K562 (cell line): ENCODE data around the gene NDUFB3. TPM values are rescaled to one million over a fixed set of nuclear protein-coding genes. Genes with fewer than 3 reads are reported as not detected.

ENCODE experiments used
- PTTG1 ChIP-seq: fragments of 450-650 bp; IDR thresholded peaks from 2 replicates; pipeline ENCODE4 v1.6.1; 2016; ENCODE audit warnings: low read depth, mild to moderate bottlenecking, missing genetic modification characterization, missing compliant biosample characterization
- TFAM ChIP-seq: fragments of 250-450 bp; sonication (Bioruptor Pico); conservative IDR thresholded peaks from 2 replicates; pipeline ENCODE4 v1.5.0; 2021; ENCODE audit warnings: mild to moderate bottlenecking, moderate library complexity
- polyA plus RNA-seq, 8 experiments: library from polyadenylated mRNA; depleted of rRNA in 4 of 8; stranded (reverse) in 5 of 8; unstranded in 3 of 8; fragments of >200 nt; fragmentation: Nextera tagmentation in 2 of 8; fragmentation: Illumina TruSeq in 1 of 8; extraction: Ambion mirVana in 2 of 8; extraction: Trizol in 1 of 8; gene quantifications; 2 replicates each; pipeline versions ENCODE4 v1.2.1 to v1.2.3, GENCODE V29; 2011 to 2014; ENCODE audit warnings: inconsistent platforms in 1 of 8, missing spikeins in 1 of 8
- total RNA-seq, 7 experiments: library from RNA; depleted of rRNA in 6 of 7; stranded (reverse); fragments of >200 nt in 6 of 7; fragmentation: Illumina TruSeq in 2 of 7; extraction: Trizol in 2 of 7; gene quantifications; 2 replicates each; pipeline versions ENCODE4 v1.2.1 to v1.2.3, GENCODE V29; 2011 to 2021; ENCODE audit warnings: low replicate concordance in 1 of 7
- TF ChIP-seq, protein P1 (sequence below): fragments of 450-650 bp; IDR thresholded peaks from 2 replicates; pipeline ENCODE4 v1.6.1; 2017; ENCODE audit warnings: antibody characterized with exemption
- TF ChIP-seq, protein P2 (sequence below): fragments of 200-400 bp; formaldehyde crosslinking; IDR thresholded peaks from 2 replicates; pipeline ENCODE4 v1.6.1; 2017; ENCODE audit warnings: mild to moderate bottlenecking, low read depth, low read length, moderate library complexity
- TF ChIP-seq, protein P3 (sequence below): fragments of 450-650 bp; formaldehyde crosslinking; IDR thresholded peaks from 2 replicates; pipeline ENCODE4 v1.4.0; 2020; ENCODE audit warnings: mild to moderate bottlenecking, mixed read lengths
- TF ChIP-seq, protein P4 (sequence below): sonication (generic); formaldehyde crosslinking; IDR thresholded peaks from 2 replicates; pipeline ENCODE4 v1.9.0; 2022; ENCODE audit warnings: mild to moderate bottlenecking, missing genetic modification reagents
- TF ChIP-seq, protein P5 (sequence below), 3 experiments: fragments of 200-800 bp in 1 of 3; fragments of 250-450 bp in 1 of 3; fragments of 450-650 bp in 1 of 3; sonication (Bioruptor Pico) in 1 of 3; sonication (Bioruptor generic) in 1 of 3; formaldehyde crosslinking in 1 of 3; IDR thresholded peaks; 2 replicates each; pipeline versions ENCODE4 v1.6.1 to v1.8.0; 2016 to 2022; ENCODE audit warnings: mild to moderate bottlenecking in 2 of 3, missing genetic modification characterization in 2 of 3, missing compliant biosample characterization in 1 of 3, moderate library complexity in 1 of 3
- TF ChIP-seq, protein P6 (sequence below): sonication (generic); formaldehyde crosslinking; IDR thresholded peaks from 2 replicates; pipeline ENCODE4 v1.8.1; 2023; ENCODE audit warnings: mild to moderate bottlenecking, missing genetic modification reagents
- TF ChIP-seq, protein P7 (sequence below): fragments of 150-350 bp; conservative IDR thresholded peaks from 2 replicates; pipeline ENCODE4 v1.6.1; 2014; ENCODE audit warnings: low read length

Gene NDUFB3
- total and polyA plus RNA-seq, 9 of the 15 experiments (the other 6 are each of a cell fraction or from before 2014, with no cell fraction given), result 126 to 786 (median 156) TPM

DNA sequence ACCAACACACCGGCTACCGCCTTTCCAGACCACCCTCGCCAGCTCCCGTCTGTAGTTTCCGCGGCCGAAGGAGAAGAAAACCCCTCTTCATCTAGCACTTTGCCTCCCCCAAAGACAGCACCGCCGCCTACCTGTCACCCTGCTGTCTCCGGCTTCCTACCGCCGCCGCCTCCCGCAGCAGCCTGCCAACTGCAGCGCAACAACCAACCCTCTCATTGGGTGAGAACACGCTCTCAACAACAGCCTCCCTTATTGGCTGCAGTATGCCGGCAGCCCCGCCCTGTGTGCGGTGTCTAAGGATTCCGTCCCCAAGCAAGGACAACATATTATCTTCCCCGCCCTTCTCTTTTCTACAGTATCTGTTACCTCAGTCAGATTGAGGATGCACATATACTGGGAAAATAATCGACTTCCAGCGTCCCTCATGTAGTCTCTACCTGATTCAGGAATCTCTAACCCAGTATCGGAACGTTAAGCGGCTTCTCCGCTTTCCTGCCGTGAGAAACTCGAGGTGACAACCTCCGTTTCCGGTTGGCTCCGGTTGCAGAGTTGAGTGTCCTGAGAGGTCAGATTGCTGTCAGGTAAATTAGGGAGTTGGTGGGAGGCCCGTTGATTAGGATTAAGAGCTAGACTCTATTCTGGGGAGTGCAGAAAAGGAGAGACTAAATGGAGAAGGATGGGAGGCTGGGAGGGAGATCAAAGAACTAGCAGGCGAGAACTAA lies at the start of gene NDUFB3, which contains the start of gene HYCC2 (continued):
- TF ChIP-seq PTTG1, result no peak
- no peak for TF ChIP-seq TFAM (CRISPR knock-in tag)
- TF ChIP-seq, protein P1, sequence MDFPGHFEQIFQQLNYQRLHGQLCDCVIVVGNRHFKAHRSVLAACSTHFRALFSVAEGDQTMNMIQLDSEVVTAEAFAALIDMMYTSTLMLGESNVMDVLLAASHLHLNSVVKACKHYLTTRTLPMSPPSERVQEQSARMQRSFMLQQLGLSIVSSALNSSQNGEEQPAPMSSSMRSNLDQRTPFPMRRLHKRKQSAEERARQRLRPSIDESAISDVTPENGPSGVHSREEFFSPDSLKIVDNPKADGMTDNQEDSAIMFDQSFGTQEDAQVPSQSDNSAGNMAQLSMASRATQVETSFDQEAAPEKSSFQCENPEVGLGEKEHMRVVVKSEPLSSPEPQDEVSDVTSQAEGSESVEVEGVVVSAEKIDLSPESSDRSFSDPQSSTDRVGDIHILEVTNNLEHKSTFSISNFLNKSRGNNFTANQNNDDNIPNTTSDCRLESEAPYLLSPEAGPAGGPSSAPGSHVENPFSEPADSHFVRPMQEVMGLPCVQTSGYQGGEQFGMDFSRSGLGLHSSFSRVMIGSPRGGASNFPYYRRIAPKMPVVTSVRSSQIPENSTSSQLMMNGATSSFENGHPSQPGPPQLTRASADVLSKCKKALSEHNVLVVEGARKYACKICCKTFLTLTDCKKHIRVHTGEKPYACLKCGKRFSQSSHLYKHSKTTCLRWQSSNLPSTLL, result no peak; the same call in 1 of the 2 replicates
- TF ChIP-seq, protein P2, sequence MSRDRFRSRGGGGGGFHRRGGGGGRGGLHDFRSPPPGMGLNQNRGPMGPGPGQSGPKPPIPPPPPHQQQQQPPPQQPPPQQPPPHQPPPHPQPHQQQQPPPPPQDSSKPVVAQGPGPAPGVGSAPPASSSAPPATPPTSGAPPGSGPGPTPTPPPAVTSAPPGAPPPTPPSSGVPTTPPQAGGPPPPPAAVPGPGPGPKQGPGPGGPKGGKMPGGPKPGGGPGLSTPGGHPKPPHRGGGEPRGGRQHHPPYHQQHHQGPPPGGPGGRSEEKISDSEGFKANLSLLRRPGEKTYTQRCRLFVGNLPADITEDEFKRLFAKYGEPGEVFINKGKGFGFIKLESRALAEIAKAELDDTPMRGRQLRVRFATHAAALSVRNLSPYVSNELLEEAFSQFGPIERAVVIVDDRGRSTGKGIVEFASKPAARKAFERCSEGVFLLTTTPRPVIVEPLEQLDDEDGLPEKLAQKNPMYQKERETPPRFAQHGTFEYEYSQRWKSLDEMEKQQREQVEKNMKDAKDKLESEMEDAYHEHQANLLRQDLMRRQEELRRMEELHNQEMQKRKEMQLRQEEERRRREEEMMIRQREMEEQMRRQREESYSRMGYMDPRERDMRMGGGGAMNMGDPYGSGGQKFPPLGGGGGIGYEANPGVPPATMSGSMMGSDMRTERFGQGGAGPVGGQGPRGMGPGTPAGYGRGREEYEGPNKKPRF, result no peak
- TF ChIP-seq, protein P3, sequence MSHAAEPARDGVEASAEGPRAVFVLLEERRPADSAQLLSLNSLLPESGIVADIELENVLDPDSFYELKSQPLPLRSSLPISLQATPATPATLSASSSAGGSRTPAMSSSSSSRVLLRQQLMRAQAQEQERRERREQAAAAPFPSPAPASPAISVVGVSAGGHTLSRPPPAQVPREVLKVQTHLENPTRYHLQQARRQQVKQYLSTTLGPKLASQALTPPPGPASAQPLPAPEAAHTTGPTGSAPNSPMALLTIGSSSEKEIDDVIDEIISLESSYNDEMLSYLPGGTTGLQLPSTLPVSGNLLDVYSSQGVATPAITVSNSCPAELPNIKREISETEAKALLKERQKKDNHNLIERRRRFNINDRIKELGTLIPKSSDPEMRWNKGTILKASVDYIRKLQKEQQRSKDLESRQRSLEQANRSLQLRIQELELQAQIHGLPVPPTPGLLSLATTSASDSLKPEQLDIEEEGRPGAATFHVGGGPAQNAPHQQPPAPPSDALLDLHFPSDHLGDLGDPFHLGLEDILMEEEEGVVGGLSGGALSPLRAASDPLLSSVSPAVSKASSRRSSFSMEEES, result no peak
- TF ChIP-seq, protein P4, sequence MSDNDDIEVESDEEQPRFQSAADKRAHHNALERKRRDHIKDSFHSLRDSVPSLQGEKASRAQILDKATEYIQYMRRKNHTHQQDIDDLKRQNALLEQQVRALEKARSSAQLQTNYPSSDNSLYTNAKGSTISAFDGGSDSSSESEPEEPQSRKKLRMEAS, result peak; percentile 25; the same call in 1 of the 2 replicates
- TF ChIP-seq, protein P5, sequence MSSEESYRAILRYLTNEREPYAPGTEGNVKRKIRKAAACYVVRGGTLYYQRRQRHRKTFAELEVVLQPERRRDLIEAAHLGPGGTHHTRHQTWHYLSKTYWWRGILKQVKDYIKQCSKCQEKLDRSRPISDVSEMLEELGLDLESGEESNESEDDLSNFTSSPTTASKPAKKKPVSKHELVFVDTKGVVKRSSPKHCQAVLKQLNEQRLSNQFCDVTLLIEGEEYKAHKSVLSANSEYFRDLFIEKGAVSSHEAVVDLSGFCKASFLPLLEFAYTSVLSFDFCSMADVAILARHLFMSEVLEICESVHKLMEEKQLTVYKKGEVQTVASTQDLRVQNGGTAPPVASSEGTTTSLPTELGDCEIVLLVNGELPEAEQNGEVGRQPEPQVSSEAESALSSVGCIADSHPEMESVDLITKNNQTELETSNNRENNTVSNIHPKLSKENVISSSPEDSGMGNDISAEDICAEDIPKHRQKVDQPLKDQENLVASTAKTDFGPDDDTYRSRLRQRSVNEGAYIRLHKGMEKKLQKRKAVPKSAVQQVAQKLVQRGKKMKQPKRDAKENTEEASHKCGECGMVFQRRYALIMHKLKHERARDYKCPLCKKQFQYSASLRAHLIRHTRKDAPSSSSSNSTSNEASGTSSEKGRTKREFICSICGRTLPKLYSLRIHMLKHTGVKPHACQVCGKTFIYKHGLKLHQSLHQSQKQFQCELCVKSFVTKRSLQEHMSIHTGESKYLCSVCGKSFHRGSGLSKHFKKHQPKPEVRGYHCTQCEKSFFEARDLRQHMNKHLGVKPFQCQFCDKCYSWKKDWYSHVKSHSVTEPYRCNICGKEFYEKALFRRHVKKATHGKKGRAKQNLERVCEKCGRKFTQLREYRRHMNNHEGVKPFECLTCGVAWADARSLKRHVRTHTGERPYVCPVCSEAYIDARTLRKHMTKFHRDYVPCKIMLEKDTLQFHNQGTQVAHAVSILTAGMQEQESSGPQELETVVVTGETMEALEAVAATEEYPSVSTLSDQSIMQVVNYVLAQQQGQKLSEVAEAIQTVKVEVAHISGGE (CRISPR knock-in tag; IDR thresholded peaks at IDR 0.05), result peak; percentile 97 to 99 (median 99)
- TF ChIP-seq, protein P6, sequence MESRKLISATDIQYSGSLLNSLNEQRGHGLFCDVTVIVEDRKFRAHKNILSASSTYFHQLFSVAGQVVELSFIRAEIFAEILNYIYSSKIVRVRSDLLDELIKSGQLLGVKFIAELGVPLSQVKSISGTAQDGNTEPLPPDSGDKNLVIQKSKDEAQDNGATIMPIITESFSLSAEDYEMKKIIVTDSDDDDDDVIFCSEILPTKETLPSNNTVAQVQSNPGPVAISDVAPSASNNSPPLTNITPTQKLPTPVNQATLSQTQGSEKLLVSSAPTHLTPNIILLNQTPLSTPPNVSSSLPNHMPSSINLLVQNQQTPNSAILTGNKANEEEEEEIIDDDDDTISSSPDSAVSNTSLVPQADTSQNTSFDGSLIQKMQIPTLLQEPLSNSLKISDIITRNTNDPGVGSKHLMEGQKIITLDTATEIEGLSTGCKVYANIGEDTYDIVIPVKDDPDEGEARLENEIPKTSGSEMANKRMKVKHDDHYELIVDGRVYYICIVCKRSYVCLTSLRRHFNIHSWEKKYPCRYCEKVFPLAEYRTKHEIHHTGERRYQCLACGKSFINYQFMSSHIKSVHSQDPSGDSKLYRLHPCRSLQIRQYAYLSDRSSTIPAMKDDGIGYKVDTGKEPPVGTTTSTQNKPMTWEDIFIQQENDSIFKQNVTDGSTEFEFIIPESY (CRISPR knock-in tag), result peak; percentile 26; the same call in 1 of the 2 replicates
- TF ChIP-seq, protein P7, sequence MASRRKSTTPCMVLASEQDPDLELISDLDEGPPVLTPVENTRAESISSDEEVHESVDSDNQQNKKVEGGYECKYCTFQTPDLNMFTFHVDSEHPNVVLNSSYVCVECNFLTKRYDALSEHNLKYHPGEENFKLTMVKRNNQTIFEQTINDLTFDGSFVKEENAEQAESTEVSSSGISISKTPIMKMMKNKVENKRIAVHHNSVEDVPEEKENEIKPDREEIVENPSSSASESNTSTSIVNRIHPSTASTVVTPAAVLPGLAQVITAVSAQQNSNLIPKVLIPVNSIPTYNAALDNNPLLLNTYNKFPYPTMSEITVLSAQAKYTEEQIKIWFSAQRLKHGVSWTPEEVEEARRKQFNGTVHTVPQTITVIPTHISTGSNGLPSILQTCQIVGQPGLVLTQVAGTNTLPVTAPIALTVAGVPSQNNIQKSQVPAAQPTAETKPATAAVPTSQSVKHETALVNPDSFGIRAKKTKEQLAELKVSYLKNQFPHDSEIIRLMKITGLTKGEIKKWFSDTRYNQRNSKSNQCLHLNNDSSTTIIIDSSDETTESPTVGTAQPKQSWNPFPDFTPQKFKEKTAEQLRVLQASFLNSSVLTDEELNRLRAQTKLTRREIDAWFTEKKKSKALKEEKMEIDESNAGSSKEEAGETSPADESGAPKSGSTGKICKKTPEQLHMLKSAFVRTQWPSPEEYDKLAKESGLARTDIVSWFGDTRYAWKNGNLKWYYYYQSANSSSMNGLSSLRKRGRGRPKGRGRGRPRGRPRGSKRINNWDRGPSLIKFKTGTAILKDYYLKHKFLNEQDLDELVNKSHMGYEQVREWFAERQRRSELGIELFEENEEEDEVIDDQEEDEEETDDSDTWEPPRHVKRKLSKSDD, result no peak
